HCT116 (cell line): Measurements from ENCODE around the gene HMSD. TPM values are rescaled to one million over a fixed set of nuclear protein-coding genes. Genes with fewer than 3 reads are reported as not detected.

ENCODE experiments used
- ATAC-seq: fragments of 200-7000 bp; cut with Tn5 transposase; 2 replicates; pipeline ENCODE4 v1.9.1; 2020; ENCODE audit warnings: mild to moderate bottlenecking, moderate library complexity
- BruUV-seq: library from RNA; stranded (reverse); fragments of 400-500 nt; replicated peaks from 2 replicates; lab custom pipeline; 2021; lab: Mats Ljungman, UMichigan
- CTCF ChIA-PET: fragments of 300-600 bp; sonication (Branson Sonifier 250); formaldehyde crosslinking; loops from one replicate; lab custom pipeline; 2021; ENCODE audit warnings: antibody characterized with exemption; lab: Charles Lee
- POLR2A ChIA-PET: fragments of 300-600, 350-600 bp; sonication (Branson Sonifier 250); formaldehyde crosslinking; loops from one replicate; lab custom pipeline; 2021; ENCODE audit warnings: antibody characterized with exemption; lab: Charles Lee
- RAD21 ChIA-PET, 2 experiments: fragments of 300-600 bp; sonication (Branson Sonifier 250); formaldehyde crosslinking; loops; one replicate each; lab custom pipeline; 2023; ENCODE audit warnings: low total read pairs in 2 of 2; ENCODE audit not compliant: uncharacterized antibody in 2 of 2, unreplicated experiment in 2 of 2, low non-redundant PET in 1 of 2; lab: Charles Lee
- DNase-seq: peaks from one replicate; pipeline ENCODE4 v3.0.0-alpha.2; 2010; ENCODE audit warnings: low read depth, low spot score
- H2AFZ ChIP-seq: fragments of 200-600 bp; shearing (Covaris generic), sonication (generic); 2 replicates; pipeline ENCODE4 v1.6.1; 2017; ENCODE audit warnings: low read depth, mixed run types, mixed read lengths, antibody characterized with exemption, low read length; ENCODE audit not compliant: poor library complexity, severe bottlenecking
- H3K27ac ChIP-seq: 2 replicates; pipeline ENCODE4 v1.5.1; 2012; ENCODE audit warnings: low read depth, low read length
- H3K27me3 ChIP-seq: fragments of 200-600 bp; sonication (generic); 2 replicates; pipeline ENCODE4 v1.6.1; 2016; ENCODE audit warnings: mixed run types, low read length, mixed read lengths; ENCODE audit not compliant: insufficient read depth
- H3K36me3 ChIP-seq, 2 experiments: fragments of 200-500 bp in 1 of 2; fragments of 200-600 bp in 1 of 2; sonication (Bioruptor generic) in 1 of 2; sonication (generic) in 1 of 2; 2 replicates each; pipeline versions ENCODE4 v1.5.1 to v1.6.1; 2014 to 2016; ENCODE audit warnings: low read length in 2 of 2, inconsistent platforms in 1 of 2, mixed read lengths in 1 of 2, mixed run types in 1 of 2; ENCODE audit not compliant: insufficient read depth in 2 of 2, control insufficient read depth in 1 of 2
- H3K4me1 ChIP-seq, 2 experiments: fragments of 200-600 bp in 1 of 2; sonication (generic) in 1 of 2; 2 replicates each; pipeline versions ENCODE4 v1.5.1 to v1.6.1; 2012 to 2017; ENCODE audit warnings: low read length in 2 of 2, inconsistent platforms in 1 of 2, mild to moderate bottlenecking in 1 of 2, mixed read lengths in 1 of 2, mixed run types in 1 of 2, moderate library complexity in 1 of 2; ENCODE audit not compliant: insufficient read depth in 2 of 2, control insufficient read depth in 1 of 2
- H3K4me2 ChIP-seq: fragments of 200-600 bp; sonication (generic); 2 replicates; pipeline ENCODE4 v1.6.1; 2017; ENCODE audit warnings: mixed run types, low read length, mixed read lengths
- H3K4me3 ChIP-seq, 2 experiments: fragments of 200-600 bp in 1 of 2; sonication (generic) in 1 of 2; replicated peaks in 1 of 2; 2 replicates each; pipeline ENCODE4 v1.5.1; 2011 to 2016; ENCODE audit warnings: low read length in 2 of 2, control low read depth in 1 of 2, low read depth in 1 of 2, mild to moderate bottlenecking in 1 of 2, mixed read lengths in 1 of 2, mixed run types in 1 of 2
- H3K79me2 ChIP-seq: fragments of 200-600 bp; sonication (generic); 2 replicates; pipeline ENCODE4 v1.6.1; 2017; ENCODE audit warnings: mild to moderate bottlenecking, mixed run types, low read length, moderate library complexity, mixed read lengths; ENCODE audit not compliant: insufficient read depth
- H3K9ac ChIP-seq: fragments of 200-600 bp; sonication (generic); 2 replicates; pipeline ENCODE4 v1.6.1; 2016; ENCODE audit warnings: low read length, mixed read lengths
- H3K9me2 ChIP-seq: fragments of 200-600 bp; sonication (generic), shearing (Covaris generic); 2 replicates; pipeline ENCODE4 v1.6.1; 2017; ENCODE audit warnings: mixed run types, mild to moderate bottlenecking, moderate library complexity; ENCODE audit not compliant: insufficient read depth
- H3K9me3 ChIP-seq, 2 experiments: fragments of 200-500 bp in 1 of 2; fragments of 200-600 bp in 1 of 2; sonication (Bioruptor generic) in 1 of 2; sonication (generic) in 1 of 2; 2 replicates each; pipeline ENCODE4 v1.6.1; 2014 to 2017; ENCODE audit warnings: low read length in 2 of 2, mixed read lengths in 2 of 2, inconsistent platforms in 1 of 2, low read depth in 1 of 2, mild to moderate bottlenecking in 1 of 2, mixed run types in 1 of 2, moderate library complexity in 1 of 2; ENCODE audit not compliant: control insufficient read depth in 1 of 2, insufficient read depth in 1 of 2
- H4K20me1 ChIP-seq: fragments of 200-600 bp; sonication (generic), shearing (Covaris generic); 2 replicates; pipeline ENCODE4 v1.6.1; 2017; ENCODE audit warnings: mixed run types, mild to moderate bottlenecking, moderate library complexity; ENCODE audit not compliant: insufficient read depth
- CBX3 ChIP-seq: IDR thresholded peaks from 2 replicates; pipeline ENCODE4 v1.6.1; 2012; ENCODE audit warnings: low read depth
- EGR1 ChIP-seq: IDR thresholded peaks from 2 replicates; pipeline ENCODE4 v1.6.1; 2012; ENCODE audit warnings: low read depth
- ELF1 ChIP-seq: IDR thresholded peaks from 2 replicates; pipeline ENCODE4 v1.6.1; 2012; ENCODE audit warnings: low read depth, borderline replicate concordance
- EZH2 ChIP-seq: fragments of 200-600 bp; sonication (generic); IDR thresholded peaks from 2 replicates; pipeline ENCODE4 v1.6.1; 2017; ENCODE audit warnings: antibody characterized with exemption, mixed run types
- FOSL1 ChIP-seq: IDR thresholded peaks from 2 replicates; pipeline ENCODE4 v1.6.1; 2012; ENCODE audit warnings: low read depth
- JUND ChIP-seq: IDR thresholded peaks from 2 replicates; pipeline ENCODE4 v1.6.1; 2012
- POLR2A ChIP-seq: IDR thresholded peaks from 2 replicates; pipeline ENCODE4 v1.7.0; 2011; ENCODE audit warnings: borderline replicate concordance; ENCODE audit not compliant: insufficient read depth, insufficient read length; ENCODE audit errors: extremely low read depth
- ZFX ChIP-seq: fragments of 450-650 bp; IDR thresholded peaks from 2 replicates; pipeline ENCODE4 v1.6.1; 2017
- intact Hi-C: fragments of 100-400 bp; cut with micrococcal nuclease; formaldehyde crosslinking; loops from 2 replicates; pipeline ENCODE4 v1.10.0; 2022
- total RNA-seq: library from RNA; stranded (reverse); gene quantifications from one replicate; pipeline ENCODE4 v1.2.1, GENCODE V29; 2021; ENCODE audit not compliant: unreplicated experiment
- TF ChIP-seq, protein P1 (sequence below): IDR thresholded peaks from 2 replicates; pipeline ENCODE4 v1.6.1; 2012
- TF ChIP-seq, protein P2 (sequence below), 3 experiments: fragments of 200-600 bp in 1 of 3; sonication (generic) in 1 of 3; IDR thresholded peaks in 2 of 3; conservative IDR thresholded peaks in 1 of 3; 2 replicates each; pipeline ENCODE4 v1.5.1; 2012 to 2017; ENCODE audit warnings: low read depth in 2 of 3, low read length in 2 of 3, antibody characterized with exemption in 1 of 3, borderline replicate concordance in 1 of 3, control low read depth in 1 of 3, mild to moderate bottlenecking in 1 of 3, mixed read lengths in 1 of 3, mixed run types in 1 of 3, moderate library complexity in 1 of 3; ENCODE audit not compliant: insufficient read depth in 1 of 3
- TF ChIP-seq, protein P3 (sequence below): IDR thresholded peaks from 2 replicates; pipeline ENCODE4 v1.6.1; 2012; ENCODE audit warnings: low read depth
- TF ChIP-seq, protein P4 (sequence below): IDR thresholded peaks from 2 replicates; pipeline ENCODE4 v1.6.1; 2012

Gene HMSD
- total RNA-seq, 1 experiment from 2014 or later, result 5.3 TPM

DNA sequence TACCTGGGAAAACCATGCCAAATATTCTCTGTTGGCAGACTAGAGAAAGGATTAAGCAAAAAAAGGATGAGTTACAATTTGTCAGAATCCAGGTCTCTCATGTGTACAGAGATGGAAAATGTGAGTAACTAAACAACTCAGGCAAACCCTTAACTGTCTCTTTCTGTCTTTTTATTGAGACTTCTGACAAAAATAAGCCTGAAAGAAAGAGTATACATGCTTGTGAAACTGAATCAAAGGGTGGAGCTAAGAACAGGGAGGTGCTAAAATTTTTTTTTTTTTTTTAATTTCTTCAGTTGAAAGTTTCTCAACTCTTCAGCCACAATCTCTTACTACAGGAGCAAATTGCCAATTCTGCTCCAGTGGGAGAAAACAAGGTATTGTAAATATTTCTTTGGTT lies 41.4 kb upstream of the HMSD start, which contains the start of gene SERPINB10:
Gene SERPINB10 (plus strand): TSS at position 295 of the 400 bp plus-strand sequence. CDS start 7,553 bp downstream, outside the sequence.
- no peaks in the 10 kb centered on the region for H3K4me1 ChIP-seq
- no peaks in the 10 kb centered on the region for H3K36me3 ChIP-seq
- no peaks in the 10 kb centered on the region for H3K79me2 ChIP-seq
- RAD21 ChIA-PET, result no interaction called here
- no TSS peak for BruUV-seq
- no peak for TF ChIP-seq CBX3
- TF ChIP-seq, protein P1, sequence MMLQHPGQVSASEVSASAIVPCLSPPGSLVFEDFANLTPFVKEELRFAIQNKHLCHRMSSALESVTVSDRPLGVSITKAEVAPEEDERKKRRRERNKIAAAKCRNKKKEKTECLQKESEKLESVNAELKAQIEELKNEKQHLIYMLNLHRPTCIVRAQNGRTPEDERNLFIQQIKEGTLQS, result no peak
- TF ChIP-seq, protein P2, sequence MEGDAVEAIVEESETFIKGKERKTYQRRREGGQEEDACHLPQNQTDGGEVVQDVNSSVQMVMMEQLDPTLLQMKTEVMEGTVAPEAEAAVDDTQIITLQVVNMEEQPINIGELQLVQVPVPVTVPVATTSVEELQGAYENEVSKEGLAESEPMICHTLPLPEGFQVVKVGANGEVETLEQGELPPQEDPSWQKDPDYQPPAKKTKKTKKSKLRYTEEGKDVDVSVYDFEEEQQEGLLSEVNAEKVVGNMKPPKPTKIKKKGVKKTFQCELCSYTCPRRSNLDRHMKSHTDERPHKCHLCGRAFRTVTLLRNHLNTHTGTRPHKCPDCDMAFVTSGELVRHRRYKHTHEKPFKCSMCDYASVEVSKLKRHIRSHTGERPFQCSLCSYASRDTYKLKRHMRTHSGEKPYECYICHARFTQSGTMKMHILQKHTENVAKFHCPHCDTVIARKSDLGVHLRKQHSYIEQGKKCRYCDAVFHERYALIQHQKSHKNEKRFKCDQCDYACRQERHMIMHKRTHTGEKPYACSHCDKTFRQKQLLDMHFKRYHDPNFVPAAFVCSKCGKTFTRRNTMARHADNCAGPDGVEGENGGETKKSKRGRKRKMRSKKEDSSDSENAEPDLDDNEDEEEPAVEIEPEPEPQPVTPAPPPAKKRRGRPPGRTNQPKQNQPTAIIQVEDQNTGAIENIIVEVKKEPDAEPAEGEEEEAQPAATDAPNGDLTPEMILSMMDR (IDR thresholded peaks at IDR 0.05 in 2 of 3, conservative IDR thresholded peaks at IDR 0.05 in 1 of 3; ENCODE audit: borderline replicate concordance in 1 of 3, insufficient read depth in 1 of 3, low read depth in 2 of 3, low read length in 2 of 3), result no peak
- no peak for TF ChIP-seq POLR2A
- no peak for ATAC-seq
- CTCF ChIA-PET, result interaction anchor here (2.2 kb wide), 1 partner anchor 28 kb away, joined by 5 read pairs; no protein-coding TSS in a partner anchor
- H4K20me1 ChIP-seq, result no peaks in the 10 kb centered on the region
- H3K4me2 ChIP-seq, result no peak within 1 kb of the TSS
- intact Hi-C loops, result no loop called here
- POLR2A ChIA-PET, result no interaction called here
- no peak within 1 kb of the TSS for H2AFZ ChIP-seq
- H3K27ac ChIP-seq, result no peak within 1 kb of the TSS
- H3K9me2 ChIP-seq, result no peaks in the 10 kb centered on the region
- H3K4me3 ChIP-seq, result no peak within 1 kb of the TSS
- no peak within 1 kb of the TSS for H3K9ac ChIP-seq
- no peak for DNase-seq
- H3K27me3 ChIP-seq, result no peaks in the 10 kb centered on the region
- no peaks in the 10 kb centered on the region for H3K9me3 ChIP-seq

DNA sequence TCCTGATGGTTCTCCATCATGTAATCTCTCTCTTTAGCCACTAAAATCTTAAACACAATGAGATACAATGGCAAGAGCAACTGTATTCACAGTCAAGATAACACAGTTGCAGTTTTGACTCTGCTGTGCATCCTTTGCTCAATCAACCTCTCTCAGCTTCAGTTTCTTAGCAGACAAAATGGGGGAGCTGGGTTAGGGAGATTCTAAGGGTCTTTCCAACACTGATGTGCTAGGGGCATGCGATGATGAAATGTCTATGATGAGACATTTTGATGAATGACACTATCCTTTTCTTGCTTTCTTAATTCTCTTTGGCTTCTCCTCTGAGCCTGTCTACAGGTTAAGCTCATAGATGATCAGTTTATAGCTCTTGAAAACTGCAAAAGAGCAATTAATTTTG lies 40.2 kb upstream of the HMSD start:
- no peak overlapping the region for H3K4me2 ChIP-seq
- ChIA-PET POLR2A (no interaction called here), RAD21 (no interaction called here), CTCF (interaction anchor here (2.2 kb wide), 1 partner anchor 27 kb away, joined by 5 read pairs; no protein-coding TSS in a partner anchor)
- H3K4me1 ChIP-seq, result no peaks in the 10 kb centered on the region
- no peak overlapping the region for H3K27ac ChIP-seq
- intact Hi-C loops, result no loop called here
- no peaks in the 10 kb centered on the region for H3K36me3 ChIP-seq
- no peak overlapping the region for H3K4me3 ChIP-seq
- H3K79me2 ChIP-seq, result no peaks in the 10 kb centered on the region
- no peaks in the 10 kb centered on the region for H3K9me2 ChIP-seq
- DNase-seq, result no peak
- no peak for ATAC-seq
- BruUV-seq, result no TSS peak
- no peaks in the 10 kb centered on the region for H3K27me3 ChIP-seq
- no peaks in the 10 kb centered on the region for H3K9me3 ChIP-seq
- no peak overlapping the region for H3K9ac ChIP-seq
- no peak overlapping the region for H2AFZ ChIP-seq
- no peaks in the 10 kb centered on the region for H4K20me1 ChIP-seq
- TF ChIP-seq, protein P3, sequence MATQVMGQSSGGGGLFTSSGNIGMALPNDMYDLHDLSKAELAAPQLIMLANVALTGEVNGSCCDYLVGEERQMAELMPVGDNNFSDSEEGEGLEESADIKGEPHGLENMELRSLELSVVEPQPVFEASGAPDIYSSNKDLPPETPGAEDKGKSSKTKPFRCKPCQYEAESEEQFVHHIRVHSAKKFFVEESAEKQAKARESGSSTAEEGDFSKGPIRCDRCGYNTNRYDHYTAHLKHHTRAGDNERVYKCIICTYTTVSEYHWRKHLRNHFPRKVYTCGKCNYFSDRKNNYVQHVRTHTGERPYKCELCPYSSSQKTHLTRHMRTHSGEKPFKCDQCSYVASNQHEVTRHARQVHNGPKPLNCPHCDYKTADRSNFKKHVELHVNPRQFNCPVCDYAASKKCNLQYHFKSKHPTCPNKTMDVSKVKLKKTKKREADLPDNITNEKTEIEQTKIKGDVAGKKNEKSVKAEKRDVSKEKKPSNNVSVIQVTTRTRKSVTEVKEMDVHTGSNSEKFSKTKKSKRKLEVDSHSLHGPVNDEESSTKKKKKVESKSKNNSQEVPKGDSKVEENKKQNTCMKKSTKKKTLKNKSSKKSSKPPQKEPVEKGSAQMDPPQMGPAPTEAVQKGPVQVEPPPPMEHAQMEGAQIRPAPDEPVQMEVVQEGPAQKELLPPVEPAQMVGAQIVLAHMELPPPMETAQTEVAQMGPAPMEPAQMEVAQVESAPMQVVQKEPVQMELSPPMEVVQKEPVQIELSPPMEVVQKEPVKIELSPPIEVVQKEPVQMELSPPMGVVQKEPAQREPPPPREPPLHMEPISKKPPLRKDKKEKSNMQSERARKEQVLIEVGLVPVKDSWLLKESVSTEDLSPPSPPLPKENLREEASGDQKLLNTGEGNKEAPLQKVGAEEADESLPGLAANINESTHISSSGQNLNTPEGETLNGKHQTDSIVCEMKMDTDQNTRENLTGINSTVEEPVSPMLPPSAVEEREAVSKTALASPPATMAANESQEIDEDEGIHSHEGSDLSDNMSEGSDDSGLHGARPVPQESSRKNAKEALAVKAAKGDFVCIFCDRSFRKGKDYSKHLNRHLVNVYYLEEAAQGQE, result no peak
- TF ChIP-seq EGR1 (no peak), FOSL1 (no peak), JUND (no peak), ELF1 (no peak), EZH2 (no peak), ZFX (no peak)
- TF ChIP-seq, protein P4, sequence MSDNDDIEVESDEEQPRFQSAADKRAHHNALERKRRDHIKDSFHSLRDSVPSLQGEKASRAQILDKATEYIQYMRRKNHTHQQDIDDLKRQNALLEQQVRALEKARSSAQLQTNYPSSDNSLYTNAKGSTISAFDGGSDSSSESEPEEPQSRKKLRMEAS, result no peak
- TF ChIP-seq, protein P2 (IDR thresholded peaks at IDR 0.05 in 2 of 3, conservative IDR thresholded peaks at IDR 0.05 in 1 of 3; ENCODE audit: borderline replicate concordance in 1 of 3, insufficient read depth in 1 of 3, low read depth in 2 of 3, low read length in 2 of 3), result no peak
